Measurements from ENCODE around the gene CNTN4.

GRCh38 chr3:2512881-2513280, 414.2 kb downstream of the CNTN4 start:
- TF ChIP-seq CTCF (IDR thresholded peaks at IDR 0.05) = no peak
- no peak for TF ChIP-seq POLR2A (IDR thresholded peaks at IDR 0.05)
- TF ChIP-seq POLR2AphosphoS5 (IDR thresholded peaks at IDR 0.05) = no peak

Data from upper lobe of left lung (tissue), 4 donors.